Right hindlimb (tissue), 1 donor: ENCODE measurements around the gene SLC17A8.
"Not testable (repeated sequence)": the region's sequence is repeated elsewhere in the genome, so short reads cannot be mapped to it uniquely, and the experiment has no call there.

Experiments used
- DNase-seq: peaks from one replicate; pipeline ENCODE4 v3.0.0-alpha.2; 2018

Gene SLC17A8

DNA sequence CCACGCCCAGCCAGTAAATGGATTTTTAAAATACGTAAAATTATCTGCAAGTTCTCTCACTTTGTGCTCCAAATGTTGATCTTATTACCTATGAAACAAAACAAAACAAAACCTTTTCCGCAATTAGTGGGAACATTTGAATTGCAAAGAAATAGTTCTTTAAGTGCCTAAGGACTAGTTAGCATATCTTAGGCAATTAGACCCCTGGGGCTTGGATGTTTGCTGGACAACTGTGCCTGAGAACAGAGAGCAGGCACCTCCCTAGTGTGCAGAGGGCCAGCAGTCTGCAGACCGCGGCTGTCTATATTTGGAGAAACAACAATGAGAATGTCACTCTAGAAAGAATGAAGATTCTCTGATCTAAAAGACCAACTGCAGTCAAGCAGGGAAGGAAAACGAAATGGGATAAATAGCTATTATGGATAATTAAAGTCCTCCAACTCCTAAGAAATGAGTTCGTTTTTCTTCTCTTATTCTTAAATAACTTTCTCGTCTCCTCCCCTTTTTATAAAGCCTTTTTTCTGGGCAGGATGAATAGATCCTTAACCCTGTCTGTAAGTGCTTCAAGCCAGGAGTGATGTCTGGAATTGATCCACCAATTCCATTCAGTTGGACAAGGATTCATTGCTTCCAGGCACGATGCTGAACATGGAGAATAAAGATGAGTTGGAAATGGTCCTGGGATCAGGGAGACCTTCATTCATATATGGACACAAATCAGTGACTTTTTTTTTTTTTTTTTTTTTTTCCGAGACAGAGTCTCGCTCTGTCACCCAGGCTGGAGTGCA lies 16.2 kb downstream of the SLC17A8 start:
- no peak for DNase-seq

DNA sequence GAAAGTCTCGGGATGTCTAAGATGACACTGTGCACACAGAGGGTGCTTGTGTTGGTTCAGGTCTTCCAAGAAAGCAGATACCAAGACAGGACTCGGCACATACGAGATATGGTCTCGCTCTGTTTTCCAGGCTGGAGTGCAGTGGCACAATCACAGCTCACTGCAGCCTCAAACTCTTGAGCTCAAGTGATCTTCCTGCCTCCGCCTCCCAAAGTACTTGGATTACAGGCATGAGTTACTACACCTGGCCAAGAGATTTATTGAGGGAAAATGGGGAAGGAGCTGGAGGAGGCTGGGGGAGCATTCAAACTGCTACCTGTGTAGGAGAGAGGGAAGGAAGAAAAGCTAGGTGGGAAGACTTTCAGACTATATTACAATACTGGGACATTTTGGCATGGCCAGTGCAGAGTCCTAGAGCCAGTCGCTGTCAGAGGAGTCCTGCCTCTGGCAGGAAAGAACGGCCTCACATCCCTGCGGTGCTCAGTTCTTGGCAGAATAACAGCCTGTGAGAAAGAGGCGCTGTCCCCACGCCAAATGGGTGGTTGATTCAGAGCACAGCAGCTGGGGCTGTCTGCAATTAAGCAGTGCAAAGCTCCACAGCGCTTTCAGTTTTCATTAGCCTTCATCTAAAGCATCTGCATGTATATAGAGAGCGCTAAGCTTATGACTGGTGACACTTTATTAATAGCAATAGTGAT lies 18.3 kb downstream of the SLC17A8 start:
- DNase-seq: peak; percentile 86

- DNase-seq: no peak
These were observed 19.3 kb downstream of the SLC17A8 start for GRCh38 chr12:100376161-100376560.

DNA sequence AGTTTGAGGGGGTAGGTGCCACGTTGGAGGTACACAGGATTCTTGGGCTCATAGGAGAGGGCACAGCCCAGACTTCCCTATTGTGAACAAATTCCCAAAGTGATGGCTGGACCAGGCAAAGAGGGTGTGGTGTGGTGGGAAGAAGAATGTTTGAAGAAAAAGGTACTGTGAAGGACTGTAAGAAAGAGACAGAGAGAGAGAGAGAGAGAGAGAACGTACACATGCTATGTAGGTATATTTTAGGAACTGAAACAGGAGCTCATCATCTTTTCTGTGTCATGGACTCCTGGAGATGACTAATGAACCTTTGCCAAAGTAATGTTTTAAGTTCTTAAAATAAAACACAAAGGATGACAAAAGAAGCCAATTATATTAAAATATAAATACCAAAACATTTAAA lies 24.5 kb downstream of the SLC17A8 start:
- no peak for DNase-seq

GRCh38 chr12:100382338-100382737 lies 25.5 kb downstream of the SLC17A8 start:
- DNase-seq: no peak

- no peak for DNase-seq
These were observed 27.0 kb downstream of the SLC17A8 start for GRCh38 chr12:100383586-100384558.

DNA sequence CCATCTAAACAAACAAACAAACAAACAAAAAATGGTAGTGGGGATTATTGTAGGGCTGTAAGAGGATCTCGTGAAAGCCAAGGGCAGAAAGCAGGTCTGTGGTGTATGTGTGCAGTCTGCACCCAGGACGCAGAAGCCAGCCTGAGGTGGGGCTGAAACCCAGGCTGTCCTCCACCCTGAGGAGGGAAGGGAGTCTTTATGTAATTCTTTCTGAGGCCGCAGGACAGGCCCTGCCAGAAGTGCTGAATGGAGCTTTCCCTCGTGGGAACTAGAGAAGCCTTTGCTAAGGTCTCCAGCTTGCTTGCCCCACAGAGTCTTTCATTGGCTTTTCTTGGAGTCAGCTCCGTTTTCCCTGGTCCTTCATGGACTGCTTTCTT lies 27.7 kb downstream of the SLC17A8 start:
- DNase-seq: no peak

GRCh38 chr12:100388382-100388781 lies 31.5 kb downstream of the SLC17A8 start:
- no peak for DNase-seq

- DNase-seq: no peak
These were observed 35.0 kb downstream of the SLC17A8 start for GRCh38 chr12:100391856-100392255.

- no peak for DNase-seq
These were observed 36.3 kb downstream of the SLC17A8 start for GRCh38 chr12:100393200-100393599.

GRCh38 chr12:100395811-100396210 lies 38.9 kb downstream of the SLC17A8 start:
- DNase-seq: no peak

GRCh38 chr12:100398307-100398706 lies 41.4 kb downstream of the SLC17A8 start:
- DNase-seq: no peak

DNA sequence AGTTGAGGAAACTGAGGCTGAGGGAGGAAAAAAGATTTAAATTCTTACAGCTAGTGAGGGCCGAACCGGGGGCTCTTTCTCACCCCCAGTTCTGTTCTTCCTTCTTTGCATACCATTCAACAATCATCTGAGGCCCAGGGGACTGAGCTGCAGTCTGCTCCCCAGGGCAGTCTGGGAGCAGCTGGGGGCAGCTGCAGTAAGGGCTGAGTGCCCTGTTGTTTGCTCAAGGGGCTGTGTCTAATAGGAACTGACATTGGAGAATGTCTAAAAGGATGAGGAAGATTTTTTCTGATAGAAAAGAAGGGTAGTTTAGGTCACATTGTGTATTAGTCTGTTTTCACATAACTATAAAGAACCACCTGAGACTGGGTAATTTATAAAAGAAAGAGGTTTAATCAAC lies 42.2 kb downstream of the SLC17A8 start:
- no peak for DNase-seq

- no peak for DNase-seq
These were observed 44.8 kb downstream of the SLC17A8 start for GRCh38 chr12:100401660-100402059.

- DNase-seq: no peak
These were observed 45.9 kb downstream of the SLC17A8 start for GRCh38 chr12:100402763-100403162.

DNA sequence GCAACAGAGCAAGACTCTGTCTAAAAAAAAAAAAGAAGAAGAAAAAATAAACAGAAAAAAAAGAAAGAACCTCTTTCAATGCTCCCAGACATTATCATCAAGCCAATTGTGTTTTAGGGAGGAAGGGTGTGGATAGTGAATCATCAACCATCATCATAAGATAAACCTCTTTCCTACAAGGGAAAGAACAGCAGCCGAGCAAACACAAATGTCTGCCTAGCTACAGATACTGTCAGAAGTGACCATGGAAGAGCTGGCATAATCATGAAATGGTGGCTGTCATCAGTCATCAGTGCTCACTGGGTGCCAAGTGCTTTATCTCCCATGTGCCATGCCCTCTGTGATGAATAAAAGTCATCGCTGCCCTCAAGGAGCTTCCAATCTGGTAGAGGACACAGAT lies 46.6 kb downstream of the SLC17A8 start:
- DNase-seq: no peak

DNA sequence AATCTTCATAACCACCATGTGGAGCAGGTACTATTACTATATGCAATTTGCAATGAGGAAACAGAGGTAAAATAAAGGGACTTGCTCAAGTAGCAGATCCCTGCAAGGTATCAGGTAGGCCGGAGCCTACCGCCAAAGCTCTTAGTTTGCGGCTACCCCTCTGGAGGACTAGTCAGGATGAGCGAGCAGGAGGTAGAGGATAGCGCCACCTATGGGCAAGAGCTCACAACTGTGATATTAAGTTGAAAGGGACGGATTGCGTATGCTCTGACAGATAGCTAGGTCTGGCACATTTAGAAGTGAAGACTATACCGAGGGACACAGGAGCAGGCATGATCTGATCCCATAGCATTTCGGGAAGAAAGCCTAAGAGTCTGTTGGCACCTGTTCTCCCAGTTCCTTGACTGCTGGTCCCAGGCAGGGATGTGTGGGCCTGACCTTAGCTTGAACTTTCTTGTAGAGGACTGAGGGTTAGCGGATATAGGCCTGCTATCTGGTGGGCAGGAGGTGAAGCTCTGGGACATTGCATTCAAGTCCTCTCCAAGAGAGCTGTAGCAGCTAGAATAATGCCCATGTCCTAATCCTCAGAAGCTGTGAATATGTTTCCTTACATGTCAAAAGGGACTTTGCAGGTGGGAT lies 48.0 kb downstream of the SLC17A8 start:
- peak; percentile 26 for DNase-seq

GRCh38 chr12:100413001-100413400 lies 56.1 kb downstream of the SLC17A8 start:
- no peak for DNase-seq

DNA sequence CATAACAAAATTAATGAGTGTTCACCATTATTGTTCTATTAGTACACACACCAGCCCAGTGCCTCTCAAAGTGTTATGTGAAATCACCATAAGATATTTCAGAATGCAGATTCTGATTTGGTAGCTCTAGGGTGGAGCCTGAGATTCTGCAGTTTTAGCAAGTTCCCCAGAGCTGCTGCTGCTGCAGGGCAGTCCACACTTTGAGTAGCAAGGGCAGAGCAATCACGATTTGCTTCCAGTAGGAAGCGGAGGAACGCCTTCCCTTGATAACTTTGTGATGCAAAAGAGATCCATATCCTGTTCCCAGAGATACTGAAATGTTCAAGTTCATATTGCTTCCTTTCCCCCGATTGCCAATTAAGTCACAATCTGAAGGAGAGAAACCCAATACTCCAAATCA lies 57.9 kb downstream of the SLC17A8 start:
- DNase-seq: no peak

DNA sequence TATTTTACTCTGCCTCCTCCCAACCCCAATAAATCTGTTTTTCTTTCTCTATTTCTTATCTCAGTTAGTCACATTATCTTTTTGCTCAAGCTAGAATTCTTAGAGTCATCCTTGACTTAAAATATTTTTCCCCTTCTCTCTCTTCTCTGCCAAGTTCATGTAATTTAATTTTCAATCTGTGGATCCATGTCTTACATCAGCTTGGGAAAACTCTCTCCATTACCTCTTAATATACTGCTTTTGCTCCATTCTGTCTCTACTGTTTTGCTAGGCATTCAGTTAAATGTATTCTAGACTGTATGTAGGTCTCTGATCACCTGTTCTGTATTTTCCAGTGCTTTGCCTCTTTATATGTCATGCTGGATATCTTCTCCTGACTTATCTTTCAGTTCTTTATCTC lies 65.8 kb downstream of the SLC17A8 start:
- no peak for DNase-seq

DNA sequence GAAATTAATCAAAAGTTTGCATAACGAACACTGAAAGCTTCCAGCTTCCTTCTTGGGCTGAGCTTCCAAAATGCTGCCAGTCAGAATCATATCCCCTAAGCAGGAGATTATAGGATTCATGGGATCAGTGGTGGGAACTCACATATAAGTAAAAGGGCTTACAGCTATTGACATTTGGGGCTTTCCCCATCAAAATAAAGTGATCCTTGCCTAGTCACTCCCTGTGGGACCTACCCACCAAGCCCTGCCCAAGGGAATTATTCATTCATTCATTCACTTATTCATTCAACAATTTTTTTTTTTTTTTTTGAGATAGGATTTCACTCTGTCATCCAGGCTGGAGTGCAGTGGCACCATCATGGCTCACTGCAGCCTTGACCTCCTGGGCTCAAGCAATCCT lies 69.3 kb downstream of the SLC17A8 start:
- DNase-seq: no peak

GRCh38 chr12:100427078-100427477 lies 70.2 kb downstream of the SLC17A8 start:
- DNase-seq: no peak

DNA sequence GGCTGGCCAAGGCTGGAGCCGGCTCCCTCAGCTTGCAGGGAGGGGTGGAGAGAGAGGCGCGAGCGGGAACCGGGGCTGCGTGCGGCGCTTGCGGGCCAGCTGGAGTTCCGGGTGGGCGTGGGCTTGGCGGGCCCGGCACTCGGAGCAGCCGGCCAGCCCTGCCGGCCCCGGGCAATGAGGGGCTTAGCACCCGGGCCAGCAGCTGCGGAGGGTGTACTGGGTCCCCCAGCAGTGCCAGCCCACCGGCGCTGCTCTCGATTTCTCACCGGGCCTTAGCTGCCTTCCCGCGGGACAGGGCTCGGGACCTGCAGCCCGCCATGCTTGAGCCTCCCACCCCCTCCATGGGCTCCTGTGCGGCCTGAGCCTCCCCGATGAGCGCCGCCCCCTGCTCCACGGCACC lies 73.4 kb downstream of the SLC17A8 start:
- DNase-seq: not testable (repeated sequence)
